Naive B cell (primary cell): ENCODE measurements around the gene NIP7. TPM values are rescaled to one million over a fixed set of nuclear protein-coding genes. Genes with fewer than 3 reads are reported as not detected.
"Not testable (repeated sequence)": the region's sequence is repeated elsewhere in the genome, so short reads cannot be mapped to it uniquely, and the experiment has no call there.

Experiments used
- ATAC-seq, 2 donors: fragments of 150-1000 bp; cut with Tn5 transposase; 2 replicates each; pipeline ENCODE4 v1.10.0; 2021; ENCODE audit warnings: low read depth in 2 of 2, mild to moderate bottlenecking in 2 of 2, moderate library complexity in 2 of 2
- DNase-seq: peaks from one replicate; pipeline ENCODE4 v3.0.0; 2022
- H3K27ac Mint-ChIP-seq, 6 donors: one replicate each; pipeline ENCODE4 v1.8.0; 2020 to 2022; ENCODE audit warnings: mild to moderate bottlenecking in 6 of 6, mixed read lengths in 6 of 6, moderate library complexity in 5 of 6, inconsistent platforms in 2 of 6
- H3K27me3 Mint-ChIP-seq, 3 donors: one replicate each; pipeline ENCODE4 v1.8.0; 2021 to 2022; ENCODE audit warnings: mixed read lengths in 3 of 3, mild to moderate bottlenecking in 1 of 3
- H3K36me3 Mint-ChIP-seq, 2 donors: one replicate each; pipeline ENCODE4 v1.8.0; 2020 to 2022; ENCODE audit warnings: mixed read lengths in 2 of 2, inconsistent platforms in 1 of 2, mild to moderate bottlenecking in 1 of 2
- H3K4me1 Mint-ChIP-seq, 3 donors: one replicate each; pipeline ENCODE4 v1.8.0; 2020 to 2022; ENCODE audit warnings: mixed read lengths in 3 of 3, inconsistent platforms in 1 of 3, mild to moderate bottlenecking in 1 of 3, moderate library complexity in 1 of 3
- H3K4me3 Mint-ChIP-seq, 8 donors: one replicate each; pipeline ENCODE4 v1.8.0; 2020 to 2022; ENCODE audit warnings: mild to moderate bottlenecking in 8 of 8, mixed read lengths in 8 of 8, moderate library complexity in 8 of 8, inconsistent platforms in 2 of 8
- H3K9me3 Mint-ChIP-seq, 7 donors: one replicate each; pipeline ENCODE4 v1.8.0; 2020 to 2022; ENCODE audit warnings: mixed read lengths in 7 of 7, mild to moderate bottlenecking in 5 of 7, inconsistent platforms in 2 of 7, moderate library complexity in 1 of 7
- polyA plus RNA-seq, 6 donors: library from polyadenylated mRNA; unstranded; fragments of 300-500 nt; fragmentation: Illumina TruSeq; gene quantifications; one replicate each; pipeline ENCODE4 v1.2.3, GENCODE V29; 2021; ENCODE audit warnings: low read depth in 6 of 6

NIP7 gene
- polyA plus RNA-seq, 6 donors from 2014 or later: 21.0 to 30.4 (median 23.7) TPM

GRCh38 chr16:69334696-69335095 is 4.9 kb upstream of the NIP7 start:
- ATAC-seq (no peak), DNase-seq (no peak)
- Mint-ChIP-seq H3K9me3 (no peaks in the 10 kb centered on the region), H3K27ac (peak overlapping the region in 1 of 6 donors; percentile 59), H3K36me3 (peaks cover 5 to 8% of the 10 kb centered on the region in 2 donors), H3K4me3 (peak overlapping the region in 2 of 8 donors; percentile 68 to 69), H3K4me1 (peaks cover 22 to 41% (median 31%) of the 10 kb centered on the region in 3 donors), H3K27me3 (no peaks in the 10 kb centered on the region)

GRCh38 chr16:69338557-69339288 is 849 bp upstream of the NIP7 start:
- Mint-ChIP-seq H3K4me1 (peaks cover 22 to 46% (median 44%) of the 10 kb centered on the region in 3 donors), H3K27ac (peak overlapping the region; percentile 58 to 98 (median 94)), H3K9me3 (no peaks in the 10 kb centered on the region), H3K27me3 (no peaks in the 10 kb centered on the region), H3K36me3 (peaks cover 8 to 10% of the 10 kb centered on the region in 2 donors), H3K4me3 (peak overlapping the region; percentile 93 to 100 (median 100))
- DNase-seq (no peak), ATAC-seq (no peak)

- ATAC-seq: no peak
These were observed 598 bp downstream of the NIP7 start for GRCh38 chr16:69340095-69340644.

GRCh38 chr16:69344171-69344570 is 4.6 kb downstream of the NIP7 start:
- peak overlapping the region in 1 of 6 donors; percentile 54 for H3K27ac Mint-ChIP-seq
- H3K27me3 Mint-ChIP-seq: no peaks in the 10 kb centered on the region
- peaks cover 15 to 21% (median 17%) of the 10 kb centered on the region in 3 donors for H3K4me1 Mint-ChIP-seq
- no peaks in the 10 kb centered on the region for H3K9me3 Mint-ChIP-seq
- DNase-seq (no peak), ATAC-seq (no peak)
- peaks cover 0 to 5% of the 10 kb centered on the region in 2 donors for H3K36me3 Mint-ChIP-seq
- no peak overlapping the region for H3K4me3 Mint-ChIP-seq

More at GRCh38 chr16:69340095-69340644, 598 bp downstream of the NIP7 start:
- Mint-ChIP-seq H3K27ac (peak overlapping the region; percentile 95 to 99 (median 97)), H3K4me1 (peaks cover 22 to 46% (median 42%) of the 10 kb centered on the region in 3 donors), H3K9me3 (no peaks in the 10 kb centered on the region), H3K36me3 (peaks cover 8 to 10% of the 10 kb centered on the region in 2 donors), H3K27me3 (no peaks in the 10 kb centered on the region), H3K4me3 (peak overlapping the region; percentile 93 to 100 (median 100))
- no peak for DNase-seq

- ATAC-seq (peak in 1 of 2 donors; percentile 41), DNase-seq (no peak)
- H3K4me3 Mint-ChIP-seq: no peak overlapping the region
- H3K9me3 Mint-ChIP-seq: no peaks in the 10 kb centered on the region
- H3K4me1 Mint-ChIP-seq: peaks cover 0 to 5% (median 3%) of the 10 kb centered on the region in 3 donors
- H3K27ac Mint-ChIP-seq: peak overlapping the region in 1 of 6 donors; percentile 49
- no peaks in the 10 kb centered on the region for H3K27me3 Mint-ChIP-seq
- H3K36me3 Mint-ChIP-seq: peaks cover 0 to 5% of the 10 kb centered on the region in 2 donors
These were observed 6.4 kb downstream of the NIP7 start for GRCh38 chr16:69345923-69346322.

GRCh38 chr16:69346683-69347082 is 7.1 kb downstream of the NIP7 start:
- ATAC-seq: no peak
- no peak overlapping the region for H3K27ac Mint-ChIP-seq
- peaks cover 0 to 5% of the 10 kb centered on the region in 2 donors for H3K36me3 Mint-ChIP-seq
- peaks cover 0 to 3% (median 0%) of the 10 kb centered on the region in 3 donors for H3K4me1 Mint-ChIP-seq
- no peaks in the 10 kb centered on the region for H3K9me3 Mint-ChIP-seq
- H3K4me3 Mint-ChIP-seq: no peak overlapping the region
- DNase-seq: no peak
- no peaks in the 10 kb centered on the region for H3K27me3 Mint-ChIP-seq

GRCh38 chr16:69348222-69348621 is 8.7 kb downstream of the NIP7 start:
- peak overlapping the region in 1 of 6 donors; percentile 12 for H3K27ac Mint-ChIP-seq
- H3K36me3 Mint-ChIP-seq: peaks cover 0 to 3% of the 10 kb centered on the region in 2 donors
- H3K4me3 Mint-ChIP-seq: no peak overlapping the region
- ATAC-seq (no peak), DNase-seq (no peak)
- H3K4me1 Mint-ChIP-seq: peaks cover 0 to 3% (median 0%) of the 10 kb centered on the region in 3 donors
- H3K9me3 Mint-ChIP-seq: no peaks in the 10 kb centered on the region
- H3K27me3 Mint-ChIP-seq: no peaks in the 10 kb centered on the region

GRCh38 chr16:69349536-69349935 is 10.0 kb downstream of the NIP7 start:
- H3K36me3 Mint-ChIP-seq: peaks cover 0 to 3% of the 10 kb centered on the region in 2 donors
- no peaks in the 10 kb centered on the region for H3K27me3 Mint-ChIP-seq
- no peaks in the 10 kb centered on the region for H3K9me3 Mint-ChIP-seq
- peak overlapping the region in 2 of 6 donors; percentile 57 to 66 for H3K27ac Mint-ChIP-seq
- ATAC-seq (no peak), DNase-seq (no peak)
- no peak overlapping the region for H3K4me3 Mint-ChIP-seq
- H3K4me1 Mint-ChIP-seq: peaks cover 0 to 3% (median 0%) of the 10 kb centered on the region in 3 donors

GRCh38 chr16:69350536-69351133 is 11.1 kb downstream of the NIP7 start:
- no peak for DNase-seq
- H3K27me3 Mint-ChIP-seq: no peaks in the 10 kb centered on the region
- H3K4me3 Mint-ChIP-seq: no peak overlapping the region
- peaks cover 5 to 7% of the 10 kb centered on the region in 2 donors for H3K36me3 Mint-ChIP-seq
- no peak overlapping the region for H3K27ac Mint-ChIP-seq
- no peaks in the 10 kb centered on the region for H3K9me3 Mint-ChIP-seq
- no peak for ATAC-seq
- peaks cover 0 to 3% (median 0%) of the 10 kb centered on the region in 3 donors for H3K4me1 Mint-ChIP-seq

GRCh38 chr16:69351309-69352027 is 11.9 kb downstream of the NIP7 start, which contains the start of gene TMED6:
TSS of gene TMED6 (minus strand) at chr16:69351786. CDS start at chr16:69351753, 33 bp downstream.
- Mint-ChIP-seq H3K27me3 (no peaks in the 10 kb centered on the region), H3K4me3 (no peak within 1 kb of the TSS), H3K36me3 (peaks cover 8% of the 10 kb centered on the region in 2 donors), H3K4me1 (peaks cover 0 to 3% (median 0%) of the 10 kb centered on the region in 3 donors), H3K27ac (peak within 1 kb of the TSS in 2 of 6 donors; percentile 36 to 42), H3K9me3 (no peaks in the 10 kb centered on the region)
- DNase-seq: no peak
- no peak for ATAC-seq

GRCh38 chr16:69360070-69360469 is 20.5 kb downstream of the NIP7 start:
- not testable (repeated sequence) for H3K27me3 Mint-ChIP-seq, DNase-seq, H3K9me3 Mint-ChIP-seq, H3K4me3 Mint-ChIP-seq, ATAC-seq
- Mint-ChIP-seq H3K4me1 (peaks cover 4 to 15% (median 12%) of the 10 kb centered on the region in 3 donors), H3K27ac (peak overlapping the region in 1 of 6 donors; percentile 51), H3K36me3 (peaks cover 7 to 23% of the 10 kb centered on the region in 2 donors)

GRCh38 chr16:69363281-69363717 is 23.7 kb downstream of the NIP7 start:
- Mint-ChIP-seq H3K36me3 (peaks cover 11 to 34% of the 10 kb centered on the region in 2 donors), H3K4me1 (peaks cover 4 to 21% (median 16%) of the 10 kb centered on the region in 3 donors), H3K9me3 (no peaks in the 10 kb centered on the region), H3K27me3 (no peaks in the 10 kb centered on the region), H3K27ac (peak overlapping the region in 3 of 6 donors; percentile 50 to 86 (median 56)), H3K4me3 (no peak overlapping the region)
- ATAC-seq: no peak
- no peak for DNase-seq

GRCh38 chr16:69364088-69364487 is 24.5 kb downstream of the NIP7 start:
- Mint-ChIP-seq H3K36me3 (peaks cover 11 to 35% of the 10 kb centered on the region in 2 donors), H3K4me1 (peaks cover 6 to 21% (median 16%) of the 10 kb centered on the region in 3 donors), H3K9me3 (no peaks in the 10 kb centered on the region), H3K27me3 (no peaks in the 10 kb centered on the region), H3K4me3 (no peak overlapping the region), H3K27ac (peak overlapping the region in 1 of 6 donors; percentile 11)
- no peak for DNase-seq
- no peak for ATAC-seq
